ENCODE results near the gene RASAL2. TPM values are rescaled to one million over a fixed set of nuclear protein-coding genes. Genes with fewer than 3 reads are reported as not detected.

The RASAL2 gene
- total and polyA plus RNA-seq, 2 donors (not counting 1 experiment from before 2014, with no cell fraction given), result 11.9 to 21.8 TPM

GRCh38 chr1:178180405-178180804, 86.5 kb downstream of the RASAL2 start:
- H3K36me3 ChIP-seq (ENCODE audit: control insufficient read depth, insufficient read depth, low read length), result no peaks in the 10 kb centered on the region
- H2AFZ ChIP-seq (ENCODE audit: low read length), result no peak overlapping the region
- no peak overlapping the region for H3K4me3 ChIP-seq (replicated peaks in 1 of 4; ENCODE audit: control extremely low read depth in 1 of 4, insufficient read depth in 1 of 4, low read depth in 3 of 4, low read length in 4 of 4)
- no peaks in the 10 kb centered on the region for H3K27me3 ChIP-seq (ENCODE audit: control insufficient read depth, insufficient read depth, low read length)
- H3K27ac ChIP-seq (ENCODE audit: insufficient read depth, low read length), result no peak overlapping the region
- H3K9me3 ChIP-seq (ENCODE audit: control insufficient read depth, insufficient read depth, low read depth, low read length), result no peaks in the 10 kb centered on the region
- H3K4me1 ChIP-seq (ENCODE audit: control insufficient read depth, extremely low read depth, insufficient read depth, low read length), result no peaks in the 10 kb centered on the region
- H4K20me1 ChIP-seq (ENCODE audit: control insufficient read depth, extremely low read depth, insufficient read depth, low read length), result no peaks in the 10 kb centered on the region
- no peak overlapping the region for H3K9ac ChIP-seq (ENCODE audit: insufficient read depth, low read length)
- H3K79me2 ChIP-seq (ENCODE audit: control insufficient read depth, insufficient read depth, low read length), result peaks cover 16% of the 10 kb centered on the region
- TF ChIP-seq CTCF (conservative IDR thresholded peaks at IDR 0.05 in 1 of 2, IDR thresholded peaks at IDR 0.05 in 1 of 2; ENCODE audit: low read depth in 1 of 2, low read length in 2 of 2), result no peak
- TF ChIP-seq EZH2 (IDR thresholded peaks at IDR 0.05; ENCODE audit: low read length, missing control alignments), result no peak
- DNase-seq (ENCODE audit: low read depth in 2 of 2), result no peak
- H3K4me2 ChIP-seq (ENCODE audit: extremely low read depth, insufficient read depth, low read length), result no peak overlapping the region

GRCh38 chr1:178183796-178184195, 89.9 kb downstream of the RASAL2 start:
- no peak for DNase-seq (ENCODE audit: low read depth in 2 of 2)
- no peak for TF ChIP-seq EZH2 (IDR thresholded peaks at IDR 0.05; ENCODE audit: low read length, missing control alignments)
- no peak for TF ChIP-seq CTCF (conservative IDR thresholded peaks at IDR 0.05 in 1 of 2, IDR thresholded peaks at IDR 0.05 in 1 of 2; ENCODE audit: low read depth in 1 of 2, low read length in 2 of 2)

GRCh38 chr1:178188306-178188705, 94.4 kb downstream of the RASAL2 start:
- no peaks in the 10 kb centered on the region for H3K36me3 ChIP-seq (ENCODE audit: control insufficient read depth, insufficient read depth, low read length)
- TF ChIP-seq EZH2 (IDR thresholded peaks at IDR 0.05; ENCODE audit: low read length, missing control alignments), result no peak
- no peak for TF ChIP-seq CTCF (conservative IDR thresholded peaks at IDR 0.05 in 1 of 2, IDR thresholded peaks at IDR 0.05 in 1 of 2; ENCODE audit: low read depth in 1 of 2, low read length in 2 of 2)
- peaks cover 2% of the 10 kb centered on the region for H3K4me1 ChIP-seq (ENCODE audit: control insufficient read depth, extremely low read depth, insufficient read depth, low read length)
- no peaks in the 10 kb centered on the region for H3K9me3 ChIP-seq (ENCODE audit: control insufficient read depth, insufficient read depth, low read depth, low read length)
- no peak overlapping the region for H3K9ac ChIP-seq (ENCODE audit: insufficient read depth, low read length)
- peaks cover 13% of the 10 kb centered on the region for H3K79me2 ChIP-seq (ENCODE audit: control insufficient read depth, insufficient read depth, low read length)
- H4K20me1 ChIP-seq (ENCODE audit: control insufficient read depth, extremely low read depth, insufficient read depth, low read length), result no peaks in the 10 kb centered on the region
- H3K27me3 ChIP-seq (ENCODE audit: control insufficient read depth, insufficient read depth, low read length), result no peaks in the 10 kb centered on the region
- peak overlapping the region; percentile 85 for H3K4me2 ChIP-seq (ENCODE audit: extremely low read depth, insufficient read depth, low read length)
- H2AFZ ChIP-seq (ENCODE audit: low read length), result no peak overlapping the region
- H3K4me3 ChIP-seq (replicated peaks in 1 of 4; ENCODE audit: control extremely low read depth in 1 of 4, insufficient read depth in 1 of 4, low read depth in 3 of 4, low read length in 4 of 4), result peak overlapping the region in 1 of 4 experiments; percentile 12
- no peak overlapping the region for H3K27ac ChIP-seq (ENCODE audit: insufficient read depth, low read length)
- DNase-seq (ENCODE audit: low read depth in 2 of 2), result no peak

More at GRCh38 chr1:178183796-178184195, 89.9 kb downstream of the RASAL2 start:
- H3K4me3 ChIP-seq (replicated peaks in 1 of 4; ENCODE audit: control extremely low read depth in 1 of 4, insufficient read depth in 1 of 4, low read depth in 3 of 4, low read length in 4 of 4), result no peak overlapping the region
- H3K36me3 ChIP-seq (ENCODE audit: control insufficient read depth, insufficient read depth, low read length), result no peaks in the 10 kb centered on the region
- no peaks in the 10 kb centered on the region for H3K4me1 ChIP-seq (ENCODE audit: control insufficient read depth, extremely low read depth, insufficient read depth, low read length)
- H4K20me1 ChIP-seq (ENCODE audit: control insufficient read depth, extremely low read depth, insufficient read depth, low read length), result no peaks in the 10 kb centered on the region
- H2AFZ ChIP-seq (ENCODE audit: low read length), result no peak overlapping the region
- no peak overlapping the region for H3K9ac ChIP-seq (ENCODE audit: insufficient read depth, low read length)
- H3K27me3 ChIP-seq (ENCODE audit: control insufficient read depth, insufficient read depth, low read length), result no peaks in the 10 kb centered on the region
- no peak overlapping the region for H3K4me2 ChIP-seq (ENCODE audit: extremely low read depth, insufficient read depth, low read length)
- H3K9me3 ChIP-seq (ENCODE audit: control insufficient read depth, insufficient read depth, low read depth, low read length), result no peaks in the 10 kb centered on the region
- H3K79me2 ChIP-seq (ENCODE audit: control insufficient read depth, insufficient read depth, low read length), result peaks cover 14% of the 10 kb centered on the region
- no peak overlapping the region for H3K27ac ChIP-seq (ENCODE audit: insufficient read depth, low read length)
